T-helper 2 cell treated with Interferon-gamma antibody and Interleukin-4, amounts not matched to agents 100 ng/mL and 5 ng/mL, for 36 hours (primary cell): ENCODE results near the gene RAET1L. TPM values are rescaled to one million over a fixed set of nuclear protein-coding genes. Genes with fewer than 3 reads are reported as not detected.

Source experiments
- total RNA-seq: library from RNA; stranded (reverse); gene quantifications from 2 replicates; pipeline ENCODE4 v1.2.3, GENCODE V29; 2022

RAET1L gene
- total RNA-seq, 1 donor from 2014 or later: not detected

Other genes starting within 250 kb of the RAET1L start
- 2.9 and 3.4 TPM in 2 replicates for gene LRP11, start 161.2 kb downstream of the RAET1L start, total RNA-seq
- not detected in 2 replicates for gene RAET1E, start 127.4 kb downstream of the RAET1L start, total RNA-seq
- gene RAET1G, start 102.4 kb downstream of the RAET1L start, total RNA-seq: not detected in 2 replicates
- 0.16 and 0.50 TPM in 2 replicates for gene ULBP2, start 83.5 kb downstream of the RAET1L start, total RNA-seq
- gene ULBP1, start 61.6 kb downstream of the RAET1L start, total RNA-seq: 0.27 and 0.39 TPM in 2 replicates
- 0.98 and 1.0 TPM in 2 replicates for gene ULBP3, start 43.6 kb upstream of the RAET1L start, total RNA-seq
- gene PPP1R14C, start 117.5 kb upstream of the RAET1L start, total RNA-seq: 0.27 TPM in 1 of 2 replicates, not detected in the other